Activated T-helper 1 cell treated with anti-CD3 and anti-CD28 coated beads, Interleukin-2, amount 50 U/mL, for 16 hours (primary cell): ENCODE results near the gene DESI1.
"Not testable (repeated sequence)": the region's sequence is repeated elsewhere in the genome, so short reads cannot be mapped to it uniquely, and the experiment has no call there.

Source experiments
- DNase-seq, 2 donors: peaks; one replicate each; pipeline ENCODE4 v3.0.0-alpha.2; 2020; ENCODE audit warnings: low read depth in 1 of 2, low spot score in 1 of 2

The DESI1 gene

DNA sequence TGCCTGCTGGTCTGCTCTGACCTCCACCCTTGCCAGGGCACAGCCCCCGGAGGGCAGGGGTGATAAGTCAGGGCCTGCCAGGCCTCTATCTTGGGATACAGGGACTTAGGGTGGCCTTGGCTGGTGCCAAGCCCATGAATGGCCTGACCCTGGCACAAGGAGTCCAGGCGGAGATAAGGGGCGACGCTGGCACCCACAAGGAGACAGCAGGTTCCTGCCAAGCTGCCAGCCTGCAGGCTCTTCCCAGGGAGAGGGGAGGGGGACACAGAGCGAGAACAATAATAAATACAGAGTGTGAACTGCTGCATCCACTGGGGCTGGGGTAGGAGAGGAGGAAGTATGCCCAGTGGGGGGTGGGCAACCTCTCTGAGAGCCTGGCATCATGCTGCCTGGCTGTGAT is 59.1 kb downstream of the DESI1 start:
- DNase-seq: no peak

- no peak for DNase-seq
Observed at GRCh38 chr22:41561335-41561734, 59.5 kb downstream of the DESI1 start.

GRCh38 chr22:41560095-41560471 is 60.8 kb downstream of the DESI1 start:
- no peak for DNase-seq

DNA sequence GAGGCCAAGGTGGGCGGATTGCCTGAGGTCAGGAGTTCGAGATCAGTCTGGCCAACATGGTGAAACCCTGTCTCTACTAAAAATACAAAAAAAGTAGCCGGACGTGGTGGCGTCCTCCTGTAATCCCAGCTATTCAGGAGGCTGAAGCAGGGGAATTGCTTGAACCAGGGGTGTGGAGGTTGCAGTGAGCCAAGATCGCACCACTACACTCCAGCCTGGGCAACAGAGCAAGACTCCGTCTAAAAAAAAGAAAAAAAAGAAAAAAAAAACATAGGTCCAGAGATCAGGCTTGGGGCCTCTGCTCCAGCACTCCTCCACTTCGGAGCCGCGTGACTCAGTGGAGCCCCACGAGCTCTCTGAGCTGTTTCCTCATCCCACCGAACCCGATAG is 62.6 kb downstream of the DESI1 start:
- not testable (repeated sequence) for DNase-seq

GRCh38 chr22:41557401-41558240 is 63.2 kb downstream of the DESI1 start:
- DNase-seq: no peak

DNA sequence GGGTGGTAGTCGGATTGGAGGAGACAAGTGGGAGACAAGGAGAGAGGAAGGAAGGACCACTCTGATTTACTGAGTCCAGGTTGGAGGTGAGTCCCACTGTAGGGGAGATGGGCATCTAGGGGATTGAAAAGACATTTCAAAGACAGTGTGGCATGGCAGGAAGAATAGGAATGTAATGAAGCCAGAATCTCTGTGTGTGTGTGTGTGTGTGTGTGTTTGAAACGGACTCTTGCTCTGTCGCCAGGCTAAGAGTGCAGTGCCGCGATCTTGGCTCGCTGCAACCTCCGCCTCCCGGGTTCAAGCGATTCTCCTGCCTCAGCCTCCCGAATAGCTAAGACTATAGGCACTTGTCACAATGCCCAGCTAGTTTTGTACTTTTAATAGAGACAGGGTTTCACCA is 64.3 kb downstream of the DESI1 start:
- no peak for DNase-seq

- DNase-seq: no peak
Observed at GRCh38 chr22:41555325-41555982, 65.4 kb downstream of the DESI1 start.

GRCh38 chr22:41551877-41552582 is 68.8 kb downstream of the DESI1 start:
- no peak for DNase-seq

DNA sequence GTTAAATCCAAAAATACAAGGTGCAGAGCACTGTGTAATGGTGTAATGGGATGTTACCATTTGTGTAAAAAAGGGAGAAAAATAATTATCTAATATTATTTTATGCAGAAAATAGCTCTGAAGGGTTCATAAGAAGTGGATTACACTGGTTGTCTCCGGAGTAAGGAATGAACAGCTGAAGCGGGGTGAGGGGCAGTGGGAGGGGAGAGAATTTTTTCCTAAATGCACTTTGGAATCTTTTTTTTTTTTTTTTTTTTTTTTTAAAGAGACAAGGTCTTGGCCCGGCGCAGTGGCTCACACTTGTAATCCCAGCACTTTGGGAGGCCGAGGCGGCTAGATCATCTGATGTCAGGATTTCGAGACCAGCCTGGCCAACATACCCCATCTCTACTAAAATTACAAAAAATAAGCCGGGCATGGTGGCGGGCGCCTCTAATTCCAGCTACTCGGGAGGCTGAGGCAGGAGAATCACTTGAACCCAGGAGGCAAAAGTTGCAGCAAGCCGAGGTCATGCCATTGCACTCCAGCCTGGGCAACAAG is 69.8 kb downstream of the DESI1 start:
- no peak for DNase-seq

- no peak for DNase-seq
Observed at GRCh38 chr22:41548830-41549211, 72.0 kb downstream of the DESI1 start.
